H1 (cell line): Measurements from ENCODE around the gene DGKD. TPM values are rescaled to one million over a fixed set of nuclear protein-coding genes. Genes with fewer than 3 reads are reported as not detected.

Experiments
- CTCF ChIA-PET: fragments of 300-600 bp; sonication (Branson Sonifier 250); formaldehyde crosslinking; loops from one replicate; lab custom pipeline; 2021; ENCODE audit not compliant: partially characterized antibody; lab: Charles Lee
- POLR2A ChIA-PET: fragments of 300-600 bp; sonication (Branson Sonifier 250); formaldehyde crosslinking; loops from one replicate; lab custom pipeline; 2021; ENCODE audit warnings: inconsistent platforms; ENCODE audit not compliant: partially characterized antibody; lab: Charles Lee
- DNase-seq, 2 experiments: peaks; one replicate each; pipeline versions ENCODE4 v3.0.0 to v3.0.0-alpha.2; 2010 to 2022; ENCODE audit warnings: low spot score in 2 of 2, low read depth in 1 of 2, mixed read lengths in 1 of 2
- FAIRE-seq: peaks from 2 replicates; lab custom pipeline; 2011; peaks lifted over from hg19 to GRCh38; lab: Jason Lieb, UNC
- H2AFZ ChIP-seq: 2 replicates; pipeline ENCODE4 v1.8.1; 2012; ENCODE audit warnings: low read length, inconsistent platforms
- H2AK5ac ChIP-seq: 2 replicates; pipeline ENCODE4 v1.6.1; 2013; ENCODE audit warnings: low read depth, low read length
- H2BK120ac ChIP-seq: replicated peaks from 2 replicates; pipeline ENCODE3; 2013; ENCODE audit warnings: low read depth, low read length, inconsistent platforms
- H2BK12ac ChIP-seq: 2 replicates; pipeline ENCODE4 v1.6.1; 2013; ENCODE audit warnings: low read depth, low read length
- H2BK15ac ChIP-seq: 2 replicates; pipeline ENCODE4 v1.6.1; 2013; ENCODE audit warnings: low read length
- H2BK20ac ChIP-seq: 2 replicates; pipeline ENCODE4 v1.6.1; 2013; ENCODE audit warnings: low read length
- H2BK5ac ChIP-seq: 2 replicates; pipeline ENCODE4 v1.6.1; 2013; ENCODE audit warnings: low read depth, low read length
- H3K14ac ChIP-seq: 2 replicates; pipeline ENCODE4 v1.6.1; 2013; ENCODE audit warnings: inconsistent platforms; ENCODE audit not compliant: insufficient read length
- H3K18ac ChIP-seq: 2 replicates; pipeline ENCODE4 v1.6.1; 2013; ENCODE audit warnings: low read length; ENCODE audit errors: extremely low read depth
- H3K23ac ChIP-seq: 2 replicates; pipeline ENCODE4 v1.6.1; 2013; ENCODE audit warnings: inconsistent platforms; ENCODE audit not compliant: insufficient read length
- H3K23me2 ChIP-seq: 2 replicates; pipeline ENCODE4 v1.6.1; 2013; ENCODE audit warnings: low read depth, low read length
- H3K27ac ChIP-seq: 2 replicates; pipeline ENCODE4 v1.6.1; 2011; ENCODE audit warnings: low read depth, low read length, inconsistent platforms
- H3K27me3 ChIP-seq, 4 experiments: replicated peaks in 1 of 4; 1 replicate in 1 of 4; 2 replicates in 3 of 4; pipeline versions ENCODE4 v1.6.1 to v1.8.1; 2011 to 2013; ENCODE audit warnings: low read length in 3 of 4, mild to moderate bottlenecking in 3 of 4, inconsistent platforms in 2 of 4, mixed read lengths in 2 of 4, moderate library complexity in 1 of 4; ENCODE audit not compliant: control insufficient read depth in 3 of 4, insufficient read depth in 3 of 4; ENCODE audit errors: extremely low read depth in 1 of 4
- H3K36me3 ChIP-seq, 4 experiments: 2 replicates each; pipeline versions ENCODE4 v1.6.1 to v1.8.1; 2011 to 2013; ENCODE audit warnings: mild to moderate bottlenecking in 4 of 4, low read length in 3 of 4, moderate library complexity in 2 of 4, control low read depth in 1 of 4, inconsistent platforms in 1 of 4; ENCODE audit not compliant: insufficient read depth in 4 of 4, control insufficient read depth in 2 of 4
- H3K4ac ChIP-seq: replicated peaks from 2 replicates; pipeline ENCODE3; 2013; ENCODE audit warnings: low read length, low read depth, mixed read lengths, inconsistent platforms; ENCODE audit not compliant: insufficient read length
- H3K4me1 ChIP-seq, 4 experiments: replicated peaks in 1 of 4; 1 replicate in 1 of 4; 2 replicates in 3 of 4; pipeline versions ENCODE4 v1.6.1 to v1.8.1; 2011 to 2013; ENCODE audit warnings: low read length in 3 of 4, inconsistent platforms in 2 of 4, mixed read lengths in 1 of 4; ENCODE audit not compliant: insufficient read depth in 4 of 4, control insufficient read depth in 3 of 4
- H3K4me2 ChIP-seq, 2 experiments: 2 replicates each; pipeline versions ENCODE4 v1.6.1 to v1.8.1; 2011 to 2013; ENCODE audit warnings: low read depth in 2 of 2, low read length in 2 of 2, control low read depth in 1 of 2, inconsistent platforms in 1 of 2, mild to moderate bottlenecking in 1 of 2; ENCODE audit not compliant: insufficient read depth in 1 of 2
- H3K4me3 ChIP-seq, 4 experiments: fragments of 200-600, 300-600 bp in 1 of 4; sonication (generic), shearing (Covaris generic), sonication (Bioruptor Twin) in 1 of 4; 2 replicates each; pipeline versions ENCODE4 v1.5.1 to v1.8.1; 2011 to 2016; ENCODE audit warnings: low read length in 4 of 4, low read depth in 3 of 4, control low read depth in 2 of 4, inconsistent platforms in 2 of 4, mild to moderate bottlenecking in 2 of 4, mixed read lengths in 1 of 4, moderate library complexity in 1 of 4; ENCODE audit not compliant: insufficient read depth in 2 of 4; ENCODE audit errors: extremely low read depth in 1 of 4
- H3K56ac ChIP-seq: replicated peaks from 2 replicates; pipeline ENCODE3; 2013; ENCODE audit warnings: low read depth, mild to moderate bottlenecking, mixed read lengths, low read length, inconsistent platforms; ENCODE audit not compliant: insufficient read length
- H3K79me1 ChIP-seq: 2 replicates; pipeline ENCODE4 v1.6.1; 2013; ENCODE audit warnings: low read depth, low read length, control low read depth
- H3K79me2 ChIP-seq, 2 experiments: 2 replicates each; pipeline versions ENCODE4 v1.6.1 to v1.8.1; 2012 to 2013; ENCODE audit warnings: low read length in 2 of 2, mild to moderate bottlenecking in 2 of 2, inconsistent platforms in 1 of 2; ENCODE audit not compliant: insufficient read depth in 2 of 2, control insufficient read depth in 1 of 2
- H3K9ac ChIP-seq, 4 experiments: replicated peaks in 1 of 4; 1 replicate in 1 of 4; 2 replicates in 3 of 4; pipeline versions ENCODE4 v1.6.1 to v1.8.1; 2011 to 2013; ENCODE audit warnings: low read depth in 3 of 4, low read length in 3 of 4, control low read depth in 2 of 4, mild to moderate bottlenecking in 2 of 4, moderate library complexity in 2 of 4, inconsistent platforms in 1 of 4; ENCODE audit errors: extremely low read depth in 1 of 4
- H3K9me3 ChIP-seq, 2 experiments: 2 replicates each; pipeline versions ENCODE4 v1.6.1 to v1.8.1; 2012 to 2013; ENCODE audit warnings: mild to moderate bottlenecking in 2 of 2, moderate library complexity in 2 of 2, control low read depth in 1 of 2, inconsistent platforms in 1 of 2, low read depth in 1 of 2, low read length in 1 of 2, mixed read lengths in 1 of 2; ENCODE audit not compliant: insufficient read depth in 2 of 2
- H4K20me1 ChIP-seq, 2 experiments: replicated peaks in 1 of 2; 2 replicates each; pipeline versions ENCODE3 to v1.8.1; 2011 to 2013; ENCODE audit warnings: inconsistent platforms in 2 of 2, low read length in 2 of 2, mild to moderate bottlenecking in 1 of 2; ENCODE audit not compliant: insufficient read depth in 2 of 2, control insufficient read depth in 1 of 2
- H4K5ac ChIP-seq: 2 replicates; pipeline ENCODE4 v1.6.1; 2013; ENCODE audit warnings: low read length, low read depth, mixed read lengths, inconsistent platforms; ENCODE audit not compliant: insufficient read length
- H4K8ac ChIP-seq: 2 replicates; pipeline ENCODE4 v1.8.0; 2013; ENCODE audit warnings: mild to moderate bottlenecking, moderate library complexity, low read length, inconsistent platforms; ENCODE audit not compliant: insufficient read depth; ENCODE audit errors: extremely low read depth
- H4K91ac ChIP-seq: replicated peaks from 2 replicates; pipeline ENCODE3; 2013; ENCODE audit warnings: low read length, mixed read lengths, inconsistent platforms; ENCODE audit not compliant: insufficient read length
- CBX8 ChIP-seq: fragments of 300-800, 300-1000 bp; sonication (generic); IDR thresholded peaks from 2 replicates; pipeline ENCODE4 v1.7.1; 2016; ENCODE audit warnings: low read depth, low read length, borderline replicate concordance
- CEBPB ChIP-seq: IDR thresholded peaks from 2 replicates; pipeline ENCODE4 v1.6.1; 2012; ENCODE audit warnings: low read depth, low read length
- CTBP2 ChIP-seq: IDR thresholded peaks from 2 replicates; pipeline ENCODE4 v1.7.0; 2011; ENCODE audit warnings: borderline replicate concordance, mild to moderate bottlenecking, moderate library complexity, mixed read lengths, low read length; ENCODE audit not compliant: insufficient read depth, insufficient read length
- E2F6 ChIP-seq: IDR thresholded peaks from 2 replicates; pipeline ENCODE4 v1.6.1; 2012; ENCODE audit warnings: inconsistent platforms
- HDAC2 ChIP-seq, 2 experiments: fragments of 300-600 bp in 1 of 2; sonication (generic) in 1 of 2; IDR thresholded peaks; 2 replicates each; pipeline ENCODE4 v1.6.1; 2011 to 2012; ENCODE audit warnings: low read depth in 2 of 2, low read length in 2 of 2, mild to moderate bottlenecking in 2 of 2, moderate library complexity in 2 of 2, borderline replicate concordance in 1 of 2, inconsistent platforms in 1 of 2
- POU5F1 ChIP-seq: IDR thresholded peaks from 2 replicates; pipeline ENCODE4 v1.6.1; 2011; ENCODE audit warnings: low read depth, mild to moderate bottlenecking, low read length, moderate library complexity
- WGBS, 2 experiments: shearing (Covaris generic) in 1 of 2; methylation state at CpG; one replicate each; pipeline versions ENCODE4 v1.1.6 to v1.1.7; 2013 to 2015; ENCODE audit warnings: low lambda C conversion rate in 2 of 2, mixed read lengths in 2 of 2, inconsistent platforms in 1 of 2, low coverage in 1 of 2, missing lambda C conversion rate in 1 of 2; ENCODE audit not compliant: insufficient replicate concordance in 2 of 2, insufficient coverage in 1 of 2, insufficient read length in 1 of 2; ENCODE audit errors: extremely low coverage in 1 of 2, missing lambda C conversion rate in 1 of 2; 5-methylcytosine and 5-hydroxymethylcytosine counted together
- polyA plus RNA-seq, 7 experiments: library from polyadenylated mRNA; depleted of rRNA in 3 of 7; stranded (reverse) in 5 of 7; unstranded in 2 of 7; fragments of >200 nt in 5 of 7; fragments of 200-250 nt in 2 of 7; gene quantifications; 1 replicate in 5 of 7; 2 replicates in 1 of 7; 4 replicates in 1 of 7; pipeline versions ENCODE4 v1.2.1 to v1.2.3, GENCODE V29; 2011 to 2013; ENCODE audit warnings: missing spikeins in 2 of 7, mixed read lengths in 2 of 7
- total RNA-seq: library from RNA; stranded (reverse); fragmentation: NEBNext Ultra II Directional; extraction: Animal tissue kit (Norgen Biotek cat#: 25700); gene quantifications from 2 replicates; pipeline ENCODE4 v1.2.1, GENCODE V29; 2021
- TF ChIP-seq, protein P1 (sequence below): IDR thresholded peaks from 2 replicates; pipeline ENCODE4 v1.6.1; 2012; ENCODE audit warnings: inconsistent platforms

Gene DGKD
- total and polyA plus RNA-seq, 2 of the 8 experiments (the other 6 are each of a cell fraction or from before 2014, with no cell fraction given) = 7.7 to 30.9 TPM

GRCh38 chr2:233489666-233490065, 135.4 kb downstream of the DGKD start:
- Histone ChIP-seq H3K4me2 (no peak overlapping the region), H3K27me3 (no peaks in the 10 kb centered on the region), H2BK20ac (no peak overlapping the region), H3K79me1 (no peaks in the 10 kb centered on the region), H4K91ac (no peak overlapping the region), H2BK12ac (no peak overlapping the region), H4K5ac (no peak overlapping the region), H2BK5ac (no peak overlapping the region), H2BK120ac (no peak overlapping the region), H3K9me3 (no peaks in the 10 kb centered on the region), H2AFZ (no peak overlapping the region), H3K23ac (no peak overlapping the region), H3K18ac (no peak overlapping the region), H3K4me3 (no peak overlapping the region), H3K23me2 (no peaks in the 10 kb centered on the region), H4K8ac (no peak overlapping the region), H3K14ac (no peak overlapping the region), H3K36me3 (no peaks in the 10 kb centered on the region; a peak in 1 of 8 replicates), H3K79me2 (no peaks in the 10 kb centered on the region), H3K27ac (no peak overlapping the region), H2BK15ac (no peak overlapping the region), H3K9ac (no peak overlapping the region), H3K4me1 (no peaks in the 10 kb centered on the region), H2AK5ac (no peak overlapping the region), H4K20me1 (no peaks in the 10 kb centered on the region), H3K56ac (no peak overlapping the region), H3K4ac (no peak overlapping the region)
- ChIA-PET POLR2A (no interaction called here), CTCF (interaction anchor here (1.0 to 1.2 kb wide), 3 partner anchors 10 to 37 kb away, joined by 3 read pairs; no protein-coding TSS in a partner anchor)
- DNase-seq = no peak
- 96% methylated on average over 6 of the region's 6 CpGs; no CpG with 5 or more reads in 1 of the 2 experiments for WGBS, 2 experiments
- FAIRE-seq = no peak
- TF ChIP-seq CBX8 (no peak), POU5F1 (no peak), CTBP2 (no peak), CEBPB (no peak), HDAC2 (IDR thresholded peaks at IDR 0.05; ENCODE audit: borderline replicate concordance in 1 of 2, low read depth in 2 of 2, low read length in 2 of 2) (no peak), E2F6 (no peak)
- TF ChIP-seq, protein P1, sequence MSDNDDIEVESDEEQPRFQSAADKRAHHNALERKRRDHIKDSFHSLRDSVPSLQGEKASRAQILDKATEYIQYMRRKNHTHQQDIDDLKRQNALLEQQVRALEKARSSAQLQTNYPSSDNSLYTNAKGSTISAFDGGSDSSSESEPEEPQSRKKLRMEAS = no peak
